A549 treated with CpdA at 1 μM for 4 hours (cell line): ENCODE measurements around the gene APCDD1L. TPM values are rescaled to one million over a fixed set of nuclear protein-coding genes. Genes with fewer than 3 reads are reported as not detected.

ENCODE experiments used
- total RNA-seq: library from RNA; stranded (reverse); fragments of 200-300 nt; extraction: Qiagen RNA extraction; gene quantifications from 5 replicates; pipeline ENCODE4 v1.2.3, GENCODE V29; 2022; ENCODE audit warnings: low read depth

Gene APCDD1L
- 0.06 to 0.09 TPM (median 0.07 TPM) in 5 replicates for total RNA-seq

DNA sequence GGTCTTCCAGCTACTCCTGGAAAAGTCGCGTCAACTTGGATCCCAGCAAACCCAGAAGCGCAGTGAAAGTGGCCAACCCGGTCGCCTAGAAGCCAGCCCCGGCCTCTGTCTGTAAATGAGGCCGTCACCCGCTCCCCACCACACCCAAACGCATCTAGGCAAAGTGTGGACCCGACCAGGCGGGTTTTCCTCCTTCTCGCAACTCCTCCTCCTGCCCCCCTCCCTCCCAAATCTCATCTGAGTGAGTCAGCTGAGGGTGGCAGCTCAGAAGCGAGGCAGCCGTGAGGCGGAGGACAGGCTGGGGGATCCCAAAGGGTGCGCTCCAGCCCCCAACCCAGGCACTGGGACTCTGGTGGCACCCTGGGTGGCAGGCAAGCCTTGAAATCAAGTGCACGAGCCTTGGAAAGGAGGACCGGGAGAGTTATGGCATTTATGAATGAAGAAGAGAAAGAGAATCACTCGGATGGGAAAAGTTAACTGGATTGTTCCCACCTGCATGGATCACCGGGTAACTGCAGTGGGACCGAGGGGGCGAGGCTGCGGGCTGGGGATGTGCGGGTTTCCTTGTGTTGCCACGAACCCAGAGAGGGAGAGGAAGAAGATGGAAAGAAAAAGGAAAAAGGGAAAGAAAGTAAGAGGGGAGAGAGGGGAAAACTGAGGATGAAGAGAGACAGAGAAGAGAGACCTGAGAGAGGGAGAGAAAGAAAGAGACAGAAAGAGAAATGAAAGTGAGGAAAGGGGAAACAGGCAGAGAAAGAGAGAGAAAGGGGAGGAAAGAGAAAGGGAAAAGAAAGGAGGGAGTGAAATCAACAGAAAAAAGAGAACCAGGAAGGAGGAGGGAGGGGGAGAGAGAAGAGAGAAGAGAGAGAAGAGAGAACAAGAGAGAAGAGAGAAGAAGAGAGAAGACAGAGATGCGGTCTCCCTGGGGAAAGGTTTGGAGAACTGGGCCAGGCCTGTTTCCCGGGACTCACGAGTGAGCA, at the start of gene APCDD1L:
Gene APCDD1L, minus strand, starts transcription at position 167 of the 980 bp plus-strand sequence. CDS start 692 bp downstream, outside the sequence.

Other genes with a start within 250 kb of the APCDD1L start
- gene RAB22A, start 205.7 kb downstream of the APCDD1L start, total RNA-seq, result 9.8 to 11.7 TPM (median 9.9 TPM) in 5 replicates
- gene VAPB, start 126.2 kb downstream of the APCDD1L start, total RNA-seq, result 50.2 to 58.1 TPM (median 51.1 TPM) in 5 replicates
- gene STX16, start 135.9 kb upstream of the APCDD1L start, total RNA-seq, result 34.2 to 41.1 TPM (median 36.8 TPM) in 5 replicates
- gene NPEPL1, start 177.4 kb upstream of the APCDD1L start, total RNA-seq, result 29.9 to 36.6 TPM (median 30.7 TPM) in 5 replicates